ENCODE results near the gene FGF1.

Gene FGF1

DNA sequence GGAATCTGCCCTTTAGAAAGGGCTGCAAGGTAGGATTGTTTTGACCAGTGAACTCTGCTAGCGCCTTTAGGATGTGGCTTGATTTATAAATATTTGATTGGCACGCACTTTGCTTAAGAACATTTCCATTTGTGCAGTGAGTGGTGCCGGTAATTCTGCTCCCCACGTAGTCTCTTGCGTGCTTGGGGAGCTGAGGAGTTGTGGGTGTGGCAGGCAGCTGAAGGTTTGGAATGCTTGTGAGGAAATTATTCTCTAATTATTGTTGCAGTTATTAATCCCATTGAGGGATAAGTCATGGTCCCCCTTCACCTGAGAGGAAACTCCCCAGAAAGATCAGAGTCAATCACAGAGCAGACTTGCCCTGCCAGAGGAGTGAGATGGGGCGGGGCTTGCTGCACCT, 76.7 kb downstream of the FGF1 start:
- DNase-seq = no peak

DNA sequence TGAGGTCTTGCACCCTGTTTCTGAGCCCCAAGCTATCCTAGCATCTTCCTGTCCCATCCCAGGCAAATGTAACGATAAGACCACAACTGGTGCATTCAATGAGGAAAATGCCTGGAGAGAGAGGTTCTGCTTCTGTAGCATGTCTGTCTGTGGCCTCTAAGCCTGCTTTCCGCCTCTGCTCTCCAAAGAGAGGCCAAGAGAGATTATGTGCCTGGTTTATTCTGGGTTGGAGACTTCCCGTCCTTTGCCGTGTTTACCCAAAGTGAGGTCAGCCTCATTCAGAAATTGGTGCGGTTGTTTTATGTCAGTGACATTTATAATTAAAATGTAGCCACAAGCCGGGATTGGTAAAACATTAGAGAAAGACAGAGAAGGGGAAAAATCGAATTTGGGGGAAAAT, 77.8 kb downstream of the FGF1 start:
- DNase-seq = no peak

DNA sequence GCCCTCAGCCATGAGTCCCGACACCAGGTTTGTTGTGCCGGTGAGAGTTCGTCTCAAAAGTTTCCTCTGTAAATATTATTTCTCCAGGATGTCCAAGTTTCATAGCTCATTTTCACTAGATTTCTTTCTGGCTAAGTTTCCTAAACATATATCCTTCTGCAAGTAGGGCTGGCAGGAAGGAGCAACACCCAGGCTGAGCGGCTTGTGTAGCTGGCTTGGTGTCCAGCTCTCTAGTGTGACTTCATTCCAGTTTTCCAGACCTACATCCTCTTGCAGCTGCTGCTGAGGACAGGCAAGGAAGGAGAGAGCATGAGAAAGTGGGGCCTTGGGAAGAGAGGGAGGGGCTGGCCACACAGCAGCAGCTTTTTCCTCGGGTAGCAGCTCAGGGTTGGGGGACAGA, 80.3 kb downstream of the FGF1 start:
- no peak for DNase-seq

DNA sequence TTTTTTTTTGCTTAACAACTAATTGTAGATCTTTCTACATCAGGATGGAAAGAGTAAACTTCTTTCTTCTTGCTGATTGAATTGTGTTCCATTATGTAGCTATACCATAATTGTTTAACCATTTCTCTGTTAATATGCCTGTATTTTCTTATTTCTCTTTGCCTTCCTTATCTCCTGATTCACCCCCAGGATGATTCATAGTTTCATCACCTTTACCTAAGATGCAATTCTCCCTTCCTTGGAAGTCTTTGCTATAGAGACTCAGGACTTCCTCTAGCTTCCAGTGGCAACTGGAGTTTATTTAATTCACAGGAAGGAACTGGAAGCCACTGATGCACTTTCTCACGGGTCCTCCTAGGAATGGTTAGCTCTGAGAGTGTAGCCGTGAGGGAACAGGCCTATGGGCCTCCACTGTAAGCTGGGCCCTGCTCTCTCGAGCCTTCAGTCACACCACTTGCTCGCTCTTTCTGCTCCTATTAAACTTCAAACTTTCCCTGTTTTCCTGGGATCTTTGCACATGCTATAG, 83.1 kb downstream of the FGF1 start:
- no peak for DNase-seq

DNA sequence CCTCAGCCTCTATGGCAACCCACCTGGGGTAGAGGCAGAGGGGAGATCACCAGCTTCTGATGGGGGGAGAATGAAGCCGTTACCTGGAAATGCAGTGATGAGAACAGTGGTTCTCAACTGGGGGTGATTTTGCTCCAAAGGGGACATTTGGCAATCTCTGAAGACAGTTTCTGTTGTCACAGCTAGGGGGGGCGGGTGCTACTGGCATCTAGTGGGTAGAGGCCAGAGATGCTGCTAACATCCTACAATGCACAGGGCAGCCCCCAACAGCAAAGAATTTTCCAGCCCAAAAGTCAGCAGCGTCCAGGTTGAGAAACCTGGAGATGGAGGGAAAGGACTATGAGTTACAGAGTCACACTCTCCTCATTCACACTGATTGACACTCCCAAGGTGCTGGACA, 84.5 kb downstream of the FGF1 start:
- no peak for DNase-seq

DNA sequence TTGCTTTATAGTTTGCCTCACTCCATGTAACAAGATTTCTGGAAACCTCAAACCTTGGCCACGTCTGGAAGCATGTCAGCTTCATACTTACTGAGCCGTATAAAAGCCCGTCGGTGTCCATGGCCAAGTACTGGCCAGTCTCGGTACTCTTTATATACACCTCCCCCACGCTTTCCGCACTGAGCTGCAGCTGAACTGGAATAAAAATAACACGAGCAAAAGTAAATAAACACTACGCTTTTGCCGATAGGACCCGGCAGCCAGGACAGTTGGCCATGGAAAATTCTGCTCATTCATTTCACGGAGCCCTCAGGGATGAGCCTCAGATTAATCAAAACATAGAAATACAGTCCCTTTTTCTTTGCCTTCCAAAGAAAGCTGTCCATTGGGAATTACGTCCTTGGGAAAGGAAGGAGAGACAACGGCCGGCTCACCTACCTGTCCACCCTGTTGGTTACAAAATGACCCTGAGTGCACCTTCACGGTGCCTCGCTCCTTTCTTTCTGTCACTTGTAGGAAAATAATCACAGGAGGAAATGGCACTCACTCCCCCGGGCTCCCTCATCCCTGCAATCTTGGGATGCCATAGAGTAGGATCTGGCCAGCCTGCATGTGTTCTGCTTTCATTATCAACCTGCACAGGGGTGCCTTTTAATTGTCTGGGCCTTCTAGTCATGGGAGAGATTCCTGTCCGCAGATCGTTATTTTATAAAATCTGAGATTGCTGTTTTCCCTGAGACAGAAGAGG, 85.1 kb downstream of the FGF1 start:
- no peak for DNase-seq

DNA sequence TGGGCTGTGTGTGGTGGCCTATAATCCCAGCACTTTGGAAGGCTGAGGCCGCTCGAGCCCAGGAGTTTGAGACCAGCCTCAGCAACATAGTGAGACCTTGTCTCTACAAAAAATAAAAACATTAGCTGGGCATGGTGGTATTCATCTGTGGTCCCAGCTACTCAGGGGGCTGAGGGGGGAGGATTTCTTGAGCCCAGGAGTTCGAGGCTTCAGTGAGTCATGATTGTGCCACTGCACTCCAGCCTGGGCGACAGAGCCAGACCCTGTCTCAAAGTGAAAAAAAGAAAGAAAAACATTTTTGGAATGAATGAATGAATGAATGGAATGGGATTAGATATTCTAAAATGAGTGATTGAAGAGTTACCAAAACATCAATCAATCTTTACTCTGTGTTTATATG, 85.8 kb downstream of the FGF1 start:
- no peak for DNase-seq

DNA sequence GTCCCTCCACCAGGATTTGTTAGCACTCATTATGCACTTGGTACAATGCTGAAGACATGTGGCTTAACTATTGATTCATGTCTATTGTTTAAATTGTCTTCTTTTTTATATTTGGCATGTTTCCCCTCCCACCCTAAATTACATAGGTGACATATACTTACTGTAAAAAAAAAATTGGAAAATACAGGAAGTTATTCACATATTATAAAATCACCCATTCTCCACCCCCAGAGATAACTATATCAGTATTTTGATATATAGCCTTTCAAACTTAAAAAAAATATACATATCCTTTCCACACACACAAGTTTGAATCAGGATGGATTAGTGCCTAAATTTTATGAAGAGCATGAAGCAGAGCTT, 87.6 kb downstream of the FGF1 start:
- no peak for DNase-seq

DNA sequence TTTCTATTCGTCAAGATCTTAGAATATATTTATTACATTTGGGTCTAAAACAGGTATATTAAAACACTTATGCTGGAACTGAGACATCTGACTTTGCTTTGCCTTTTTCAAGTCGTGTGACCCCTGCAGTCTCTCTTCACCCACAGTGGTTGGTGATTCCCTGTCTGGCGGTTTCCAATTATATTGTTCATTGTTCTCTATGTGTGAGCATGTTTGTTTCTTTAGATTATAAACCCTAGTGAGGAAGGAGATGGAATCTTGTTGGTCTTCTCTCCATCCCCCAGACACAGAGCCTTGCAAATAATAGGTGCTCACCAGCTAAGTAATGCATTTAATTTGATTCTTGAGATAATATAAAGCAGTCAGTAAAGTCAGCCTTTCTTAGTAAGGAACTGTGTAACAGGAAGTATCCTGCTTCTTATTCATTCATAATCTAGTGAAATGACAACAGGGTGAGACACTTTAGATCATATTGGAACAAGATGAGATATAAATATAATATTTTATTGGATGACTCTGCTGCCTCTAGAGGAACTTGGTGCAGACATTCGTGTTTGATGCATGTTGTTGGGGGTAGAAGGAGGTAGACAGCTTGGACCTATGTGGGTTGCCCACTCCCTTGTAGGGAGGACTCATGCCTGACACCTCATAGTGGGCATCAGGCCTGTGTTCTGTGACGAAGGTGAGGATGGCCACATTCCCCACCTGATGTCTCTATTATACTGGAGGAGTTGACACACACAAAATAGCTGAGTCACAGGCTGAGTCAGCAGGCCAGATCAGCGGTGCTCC, 88.1 kb downstream of the FGF1 start:
- no peak for DNase-seq

DNA sequence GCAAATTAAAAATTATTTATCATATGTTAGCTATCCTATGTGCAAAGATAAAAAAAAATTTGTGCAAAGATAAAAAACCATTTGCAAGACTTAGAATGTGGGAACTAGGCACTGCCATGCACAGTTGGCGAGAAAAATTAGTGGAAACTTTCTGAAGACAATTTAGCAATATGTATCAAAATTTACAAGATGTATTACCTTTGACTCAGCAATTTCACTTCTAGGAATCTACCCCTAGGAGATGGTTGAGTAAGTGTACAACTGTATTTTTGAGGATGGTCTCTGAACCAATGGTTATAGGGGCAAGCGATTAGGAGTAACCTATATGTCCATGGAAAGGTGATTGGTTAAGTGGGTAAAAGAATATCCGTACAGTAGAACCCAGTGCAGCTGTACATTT, 88.9 kb downstream of the FGF1 start:
- DNase-seq = no peak

DNA sequence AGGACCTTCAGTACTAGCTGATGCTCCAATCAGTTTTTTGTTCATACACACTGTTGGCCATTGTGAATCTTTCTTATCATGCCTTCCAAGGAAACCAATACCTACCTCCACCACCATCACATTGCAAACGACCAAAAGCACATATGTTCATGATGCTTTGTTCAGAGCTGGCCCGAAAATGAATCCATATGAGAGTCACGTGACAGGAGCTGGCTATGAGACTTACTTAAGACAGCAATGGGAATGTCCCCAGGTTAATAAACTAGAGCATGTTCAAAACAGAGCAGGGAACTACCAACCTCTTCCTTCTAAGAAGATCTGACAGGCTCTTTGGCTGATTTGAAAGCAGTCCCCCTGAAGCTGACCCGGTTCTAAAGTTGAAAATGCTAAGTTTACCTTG, 93.5 kb downstream of the FGF1 start:
- no peak for DNase-seq

DNA sequence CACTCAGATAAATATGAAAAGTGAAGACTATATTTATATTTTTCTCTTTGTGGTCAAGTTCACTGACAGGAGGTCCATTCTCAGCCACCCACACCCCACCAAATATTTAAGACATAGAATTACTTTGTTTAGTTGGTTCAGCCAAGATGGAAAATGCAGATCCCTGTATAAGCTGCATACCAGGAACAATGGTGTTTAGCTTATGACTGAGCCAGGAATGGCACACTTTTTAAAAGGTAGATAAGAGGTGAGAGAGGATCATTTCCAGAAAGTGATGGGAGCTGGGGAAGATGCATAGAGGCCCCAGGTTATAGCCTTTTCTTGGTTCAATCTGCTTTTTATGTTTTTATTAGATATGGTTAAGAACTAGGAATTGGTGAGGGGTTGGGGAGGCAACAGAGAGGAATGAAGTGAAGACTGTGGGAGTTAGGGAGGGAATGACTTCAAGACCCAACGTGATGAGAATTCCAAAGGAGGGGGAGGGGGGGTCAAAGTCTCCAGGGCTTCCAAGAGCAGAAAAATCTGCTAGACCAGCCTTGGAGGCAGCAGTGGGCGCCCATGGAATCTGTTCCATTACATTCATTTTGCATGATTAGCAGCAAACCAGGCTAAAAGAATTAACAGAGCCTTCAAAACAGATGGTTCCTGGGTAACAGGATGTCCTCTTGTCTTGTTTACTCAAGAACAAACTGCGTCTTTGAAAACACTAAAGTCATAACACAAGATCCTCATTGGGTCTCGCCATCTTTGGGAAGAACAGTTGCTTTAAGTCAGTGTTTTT, 95.2 kb downstream of the FGF1 start:
- DNase-seq = no peak

DNA sequence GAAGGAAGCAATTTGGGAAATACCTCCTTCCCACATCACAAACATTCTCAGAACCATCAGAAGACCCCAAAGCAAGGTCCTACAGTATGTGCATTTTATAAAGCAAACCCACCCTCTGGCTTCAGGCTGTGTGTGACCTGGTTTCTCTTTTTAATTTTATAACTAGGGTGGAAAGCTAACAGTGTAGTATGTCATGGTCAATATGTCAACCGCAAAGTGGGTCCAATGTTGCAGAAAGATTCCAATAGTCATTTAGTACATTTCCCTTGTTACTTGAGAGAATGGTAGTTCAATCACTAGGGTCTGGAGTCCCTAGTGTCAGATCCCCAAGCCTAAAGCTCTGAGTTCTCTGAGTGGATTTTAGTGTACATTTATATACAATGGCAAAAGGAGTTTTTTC, 96.2 kb downstream of the FGF1 start:
- DNase-seq = no peak

DNA sequence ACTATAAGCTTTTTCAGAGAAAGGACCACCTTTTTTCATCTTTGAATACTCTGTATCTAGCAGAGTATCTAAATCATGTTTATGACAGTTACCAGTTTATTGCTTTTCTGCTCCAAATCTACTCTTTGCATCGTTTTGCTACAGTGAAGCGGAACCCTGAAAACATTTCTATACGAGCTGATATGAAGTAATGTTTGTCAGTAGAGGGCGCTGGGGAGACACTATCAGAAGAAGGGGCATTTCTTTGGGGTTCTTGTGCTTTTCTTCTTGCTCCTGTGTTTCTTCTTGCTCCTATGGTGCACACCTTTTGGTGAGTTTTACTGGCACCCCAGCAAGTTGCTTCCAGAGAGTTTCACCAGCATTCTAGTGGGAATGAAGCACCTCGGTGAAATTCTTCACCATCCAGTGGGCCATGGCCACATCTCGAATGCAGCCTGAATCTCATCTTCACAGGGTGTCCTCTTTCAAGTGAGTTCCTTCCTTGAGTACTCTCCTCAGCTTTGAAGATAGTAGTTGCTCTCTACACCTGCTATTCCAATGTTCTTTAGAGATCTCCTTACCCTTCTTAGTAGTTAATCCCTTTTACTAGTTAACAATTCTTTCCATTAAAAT, 98.4 kb downstream of the FGF1 start:
- DNase-seq = no peak

DNA sequence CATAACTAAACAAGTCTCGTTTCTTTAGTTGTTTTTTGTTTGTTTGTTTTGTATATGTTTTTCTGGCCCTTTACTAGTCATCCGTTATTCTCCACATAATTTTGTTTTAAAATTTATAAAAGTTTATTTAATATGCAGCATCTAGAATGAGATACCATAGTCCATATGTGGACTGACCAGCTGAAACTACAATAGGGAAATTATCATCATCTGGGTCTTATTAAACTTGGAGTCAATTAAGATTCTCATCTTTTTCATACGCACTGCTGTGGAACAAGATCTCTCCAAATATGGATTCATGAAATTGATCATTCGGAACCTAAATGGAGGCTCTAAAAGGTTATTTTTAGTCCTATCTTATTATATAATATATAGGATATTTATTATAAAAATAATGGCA, 99.3 kb downstream of the FGF1 start:
- no peak for DNase-seq

DNA sequence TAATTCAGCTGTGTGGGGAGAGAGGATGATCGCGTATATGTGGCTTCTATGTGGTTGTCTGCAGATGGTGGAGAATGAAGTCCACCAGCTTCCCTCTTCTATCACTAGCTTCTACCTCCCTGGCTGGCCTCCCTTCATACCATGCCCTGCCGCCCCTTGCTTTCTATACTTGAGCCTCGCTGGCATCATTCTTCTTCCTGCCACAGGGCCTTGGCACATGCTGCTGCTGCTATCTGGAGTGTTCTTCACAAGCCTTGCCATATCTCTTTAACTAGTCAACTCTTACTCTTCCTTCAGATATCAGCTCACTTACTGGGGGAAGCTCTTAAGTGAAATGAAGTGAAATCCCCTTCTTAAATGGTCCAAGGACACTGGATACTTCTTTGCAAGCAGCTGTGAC, 100.4 kb downstream of the FGF1 start:
- DNase-seq = no peak

DNA sequence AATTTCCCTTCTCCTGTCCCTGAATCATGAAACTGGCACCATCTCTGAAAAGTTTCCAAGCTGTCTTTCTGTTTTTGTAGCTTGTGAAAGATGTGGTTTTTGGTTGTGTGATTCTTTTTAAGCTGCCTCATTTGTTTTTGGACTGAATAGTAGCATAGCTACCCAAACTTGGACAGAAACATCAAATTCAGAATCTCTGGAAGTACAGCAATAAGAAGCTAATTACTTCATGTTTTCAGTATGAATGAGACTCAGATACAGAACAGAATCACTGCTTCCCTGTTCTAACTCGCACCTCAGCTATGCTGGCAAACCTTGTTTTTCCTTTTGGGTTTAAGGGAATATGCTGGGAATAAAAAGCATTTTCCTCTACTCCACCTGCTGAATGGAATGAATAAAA, 101.0 kb downstream of the FGF1 start:
- no peak for DNase-seq

DNA sequence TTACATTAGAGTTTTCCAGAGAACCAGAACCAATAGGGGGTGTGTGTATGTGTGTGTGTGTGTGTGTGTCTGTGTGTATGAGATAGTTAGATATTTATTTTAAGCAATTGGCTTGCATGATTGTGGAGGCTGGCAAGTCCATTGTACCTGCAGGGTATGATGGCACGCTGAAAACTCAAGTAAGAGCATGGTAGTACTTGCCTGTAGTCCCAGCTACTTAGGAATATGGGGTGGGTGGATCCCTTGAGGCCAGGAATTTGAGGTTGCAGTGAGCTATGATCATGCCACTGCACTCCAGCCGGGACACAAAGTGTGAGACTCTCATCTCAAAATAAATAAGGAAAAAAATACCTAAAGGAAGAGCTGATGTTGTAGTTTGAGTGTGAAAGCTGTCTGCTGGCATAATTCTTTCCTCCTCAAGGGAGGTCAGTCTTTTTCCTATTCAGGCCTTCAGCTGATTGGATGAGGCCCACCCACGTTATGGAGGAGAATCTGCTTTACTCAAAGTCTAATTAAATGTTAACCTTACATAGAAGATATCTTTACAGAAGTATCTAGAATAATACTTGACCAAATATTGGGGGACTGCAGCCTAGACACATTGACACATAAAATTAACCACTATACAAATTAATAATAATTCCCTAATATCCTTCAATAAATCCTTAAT, 107.6 kb downstream of the FGF1 start:
- no peak for DNase-seq

DNA sequence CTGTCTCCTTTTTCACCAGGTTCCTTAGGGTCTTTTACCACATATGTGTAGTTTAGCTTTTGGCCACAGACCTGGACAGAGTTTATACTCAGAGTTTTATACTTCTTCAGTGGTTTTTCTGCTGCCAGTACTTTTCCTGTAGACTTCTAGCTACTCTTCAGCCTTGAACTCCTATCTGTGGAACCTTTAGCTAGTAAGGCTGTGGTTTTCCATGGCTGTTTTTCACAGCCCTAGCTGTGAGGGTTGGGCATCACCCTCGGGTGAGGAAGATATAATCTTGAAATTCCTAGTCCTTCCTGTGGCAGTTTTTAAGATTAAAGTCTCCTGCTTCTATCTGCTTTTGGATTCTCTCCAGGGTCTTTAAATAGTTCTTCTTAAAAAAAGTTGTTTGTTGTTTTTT, 109.1 kb downstream of the FGF1 start:
- no peak for DNase-seq

DNA sequence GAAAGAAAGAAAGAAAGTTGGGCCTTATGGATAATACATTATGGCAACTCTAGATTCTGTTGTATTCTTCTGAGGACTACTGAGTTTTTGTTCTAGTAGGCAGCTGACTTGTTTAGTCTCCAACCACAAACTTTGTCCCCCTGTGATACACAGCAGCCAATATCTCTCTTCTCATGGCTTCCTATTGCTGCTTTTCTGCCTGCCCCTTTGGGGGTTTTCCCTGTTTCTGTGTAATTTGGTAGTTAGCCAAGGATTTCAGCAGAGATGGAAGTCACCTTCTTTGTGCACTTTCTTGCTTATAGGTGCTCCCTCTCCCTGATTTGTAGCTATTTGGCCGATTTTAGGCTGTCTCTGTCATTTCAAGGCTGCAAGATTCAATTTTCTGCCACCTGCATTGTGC, 109.6 kb downstream of the FGF1 start:
- no peak for DNase-seq

DNA sequence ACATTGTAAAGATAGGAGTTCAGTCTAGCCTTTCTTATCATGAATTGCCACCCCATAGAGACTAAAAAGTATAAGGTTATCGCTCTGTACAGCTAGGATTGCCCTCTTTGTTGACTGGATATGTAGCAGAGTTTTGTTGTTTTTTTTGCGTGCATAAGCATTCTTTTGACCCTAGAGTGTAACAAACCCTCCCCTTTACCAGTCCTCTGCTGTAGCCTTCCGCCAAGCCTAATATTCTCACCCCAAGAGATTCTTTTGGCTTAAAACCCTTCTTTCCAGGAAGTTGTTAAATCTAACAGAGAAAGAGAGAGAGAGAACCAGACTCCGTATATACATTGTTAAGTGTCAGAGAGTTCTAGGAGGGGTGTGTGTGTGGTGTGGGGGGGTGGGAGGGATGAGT, 113.9 kb downstream of the FGF1 start:
- no peak for DNase-seq

DNA sequence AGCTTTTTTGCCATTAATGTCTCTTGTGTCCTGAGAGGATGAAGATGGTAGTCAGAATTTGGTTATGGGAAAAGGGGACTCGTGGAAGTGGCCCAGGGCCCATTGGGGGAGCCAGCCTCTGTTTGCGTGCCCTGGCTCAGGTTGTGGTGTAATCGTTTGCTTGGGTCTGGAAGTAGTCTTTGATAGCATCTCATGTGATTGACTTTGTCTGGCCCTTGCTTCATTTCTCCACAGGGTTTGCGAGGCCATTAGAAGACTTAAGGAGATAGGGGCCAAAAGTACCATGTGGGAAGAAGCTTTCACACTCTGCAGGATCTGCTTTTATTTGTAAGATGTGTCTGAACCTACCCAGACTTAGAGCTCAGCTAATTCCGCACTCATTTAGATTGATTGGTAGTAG, 114.5 kb downstream of the FGF1 start:
- no peak for DNase-seq

DNA sequence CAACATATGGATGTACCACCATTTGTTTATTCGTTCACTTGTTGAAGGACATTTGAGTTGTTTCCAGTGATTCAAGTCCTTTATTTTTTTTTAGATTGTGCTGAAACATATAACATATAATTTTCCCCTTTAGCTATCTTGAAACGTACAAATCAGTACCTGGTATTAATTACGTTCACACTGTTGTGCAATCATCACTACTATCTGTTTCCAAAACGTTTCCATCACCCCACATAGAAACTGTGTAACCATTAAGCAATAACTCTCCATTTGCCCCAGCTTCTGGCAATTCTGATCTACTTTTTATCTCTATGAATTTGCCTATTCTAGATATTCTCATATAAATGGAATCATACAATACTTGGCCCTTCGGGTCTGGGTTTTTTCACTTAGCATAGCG, 116.0 kb downstream of the FGF1 start:
- no peak for DNase-seq

All from activated T-cell treated with anti-CD3 and anti-CD28 coated beads, Interleukin-2, amount 50 U/mL, for 1 hour (primary cell).